H9 (cell line): Measurements from ENCODE around the gene GPR161. TPM values are rescaled to one million over a fixed set of nuclear protein-coding genes. Genes with fewer than 3 reads are reported as not detected.

Experiments used
- DNase-seq: peaks from one replicate; pipeline ENCODE4 v3.0.0-alpha.2; 2017
- H2AFZ ChIP-seq: one replicate; pipeline ENCODE4 v1.6.1; 2013; ENCODE audit warnings: mild to moderate bottlenecking, low read length, control low read depth, moderate library complexity
- H2AK5ac ChIP-seq: 2 replicates; pipeline ENCODE4 v1.6.1; 2013; ENCODE audit warnings: low read length, control low read depth, mixed read lengths; ENCODE audit not compliant: insufficient read length
- H2BK120ac ChIP-seq: one replicate; pipeline ENCODE4 v1.6.1; 2013; ENCODE audit warnings: low read depth, mild to moderate bottlenecking, low read length, control low read depth, inconsistent platforms; ENCODE audit not compliant: poor library complexity, severe bottlenecking
- H2BK12ac ChIP-seq: 2 replicates; pipeline ENCODE4 v1.6.1; 2013; ENCODE audit warnings: low read length, control low read depth, mixed read lengths, low read depth; ENCODE audit not compliant: insufficient read length
- H2BK15ac ChIP-seq: 2 replicates; pipeline ENCODE4 v1.6.1; 2013; ENCODE audit warnings: low read depth, low read length, control low read depth
- H2BK20ac ChIP-seq: one replicate; pipeline ENCODE4 v1.6.1; 2013; ENCODE audit warnings: low read depth, mild to moderate bottlenecking, low read length, control low read depth, inconsistent platforms; ENCODE audit not compliant: poor library complexity, severe bottlenecking
- H2BK5ac ChIP-seq: 2 replicates; pipeline ENCODE4 v1.6.1; 2013; ENCODE audit warnings: low read length, control low read depth, mixed read lengths; ENCODE audit not compliant: insufficient read length
- H3K14ac ChIP-seq: 2 replicates; pipeline ENCODE4 v1.6.1; 2013; ENCODE audit warnings: low read length, control low read depth; ENCODE audit not compliant: insufficient read depth
- H3K18ac ChIP-seq: 2 replicates; pipeline ENCODE4 v1.6.1; 2013; ENCODE audit warnings: low read depth, mild to moderate bottlenecking, mixed read lengths, low read length, control low read depth; ENCODE audit not compliant: insufficient read length
- H3K23ac ChIP-seq: 2 replicates; pipeline ENCODE4 v1.6.1; 2013; ENCODE audit warnings: low read length, control low read depth, mixed read lengths, low read depth; ENCODE audit not compliant: insufficient read length
- H3K23me2 ChIP-seq: 2 replicates; pipeline ENCODE4 v1.6.1; 2013; ENCODE audit warnings: low read depth, mild to moderate bottlenecking, mixed read lengths, low read length, control low read depth; ENCODE audit not compliant: insufficient read length, poor library complexity, severe bottlenecking
- H3K27ac ChIP-seq: 2 replicates; pipeline ENCODE4 v1.5.1; 2013; ENCODE audit warnings: low read length, control low read depth, mixed read lengths, low read depth; ENCODE audit not compliant: insufficient read length
- H3K27me3 ChIP-seq: 2 replicates; pipeline ENCODE4 v1.6.1; 2013; ENCODE audit warnings: low read length, control low read depth, inconsistent platforms; ENCODE audit not compliant: insufficient read depth
- H3K4ac ChIP-seq: 2 replicates; pipeline ENCODE4 v1.6.1; 2013; ENCODE audit warnings: low read depth, mild to moderate bottlenecking, control low read depth, inconsistent platforms, low read length, moderate library complexity
- H3K4me1 ChIP-seq: 2 replicates; pipeline ENCODE4 v1.6.1; 2013; ENCODE audit warnings: low read length, control low read depth, inconsistent platforms; ENCODE audit not compliant: insufficient read depth
- H3K4me2 ChIP-seq: 2 replicates; pipeline ENCODE4 v1.6.1; 2013; ENCODE audit warnings: low read length, control low read depth, mixed read lengths; ENCODE audit not compliant: insufficient read length, insufficient read depth
- H3K56ac ChIP-seq: 2 replicates; pipeline ENCODE4 v1.6.1; 2013; ENCODE audit warnings: low read depth, mild to moderate bottlenecking, mixed read lengths, low read length, control low read depth; ENCODE audit not compliant: insufficient read length
- H3K79me1 ChIP-seq: 2 replicates; pipeline ENCODE4 v1.6.1; 2013; ENCODE audit warnings: low read depth, mild to moderate bottlenecking, moderate library complexity, low read length, control low read depth, inconsistent platforms; ENCODE audit not compliant: insufficient read depth, poor library complexity, severe bottlenecking
- H3K79me2 ChIP-seq: 2 replicates; pipeline ENCODE4 v1.6.1; 2013; ENCODE audit warnings: low read length, control low read depth, inconsistent platforms; ENCODE audit not compliant: insufficient read depth
- H3K9ac ChIP-seq: 2 replicates; pipeline ENCODE4 v1.6.1; 2013; ENCODE audit warnings: low read length, control low read depth, mixed read lengths; ENCODE audit not compliant: insufficient read length; ENCODE audit errors: extremely low read depth
- H3K9me3 ChIP-seq: one replicate; pipeline ENCODE4 v1.6.1; 2013; ENCODE audit warnings: low read depth, low read length, inconsistent platforms; ENCODE audit not compliant: control insufficient read depth
- H3T11ph ChIP-seq: one replicate; pipeline ENCODE4 v1.6.1; 2013; ENCODE audit warnings: mild to moderate bottlenecking, low read length, control low read depth, inconsistent platforms
- H4K20me1 ChIP-seq: one replicate; pipeline ENCODE4 v1.6.1; 2013; ENCODE audit not compliant: control insufficient read depth, insufficient read length, insufficient read depth
- H4K5ac ChIP-seq: 2 replicates; pipeline ENCODE4 v1.6.1; 2013; ENCODE audit warnings: low read depth, mild to moderate bottlenecking, mixed read lengths, low read length, control low read depth; ENCODE audit not compliant: insufficient read length
- H4K8ac ChIP-seq: replicated peaks from 2 replicates; pipeline ENCODE4 v1.6.1; 2013; ENCODE audit warnings: low read length, control low read depth, mixed read lengths, low read depth; ENCODE audit not compliant: insufficient read length
- H4K91ac ChIP-seq: 2 replicates; pipeline ENCODE4 v1.6.1; 2013; ENCODE audit warnings: low read depth, mild to moderate bottlenecking, moderate library complexity, mixed read lengths, low read length, control low read depth; ENCODE audit not compliant: insufficient read length
- H3K27ac Mint-ChIP-seq, 3 experiments: 2 replicates in 2 of 3; 3 replicates in 1 of 3; pipeline ENCODE4 v1.8.0; 2020 to 2021; ENCODE audit warnings: mixed read lengths in 3 of 3, mild to moderate bottlenecking in 1 of 3, moderate library complexity in 1 of 3
- H3K27me3 Mint-ChIP-seq: 2 replicates; pipeline ENCODE4 v1.8.0; 2021; ENCODE audit warnings: low read depth, mild to moderate bottlenecking, moderate library complexity, mixed read lengths
- H3K36me3 Mint-ChIP-seq, 3 experiments: 2 replicates in 2 of 3; 3 replicates in 1 of 3; pipeline ENCODE4 v1.8.0; 2020 to 2021; ENCODE audit warnings: low read depth in 3 of 3, mixed read lengths in 3 of 3; ENCODE audit not compliant: insufficient read depth in 1 of 3
- H3K4me1 Mint-ChIP-seq, 2 experiments: 2 replicates each; pipeline ENCODE4 v1.8.0; 2020; ENCODE audit warnings: mixed read lengths in 2 of 2
- H3K4me3 Mint-ChIP-seq, 2 experiments: 2 replicates in 1 of 2; 3 replicates in 1 of 2; pipeline ENCODE4 v1.8.0; 2020 to 2021; ENCODE audit warnings: mild to moderate bottlenecking in 2 of 2, mixed read lengths in 2 of 2, moderate library complexity in 1 of 2
- H3K9me3 Mint-ChIP-seq, 2 experiments: 2 replicates in 1 of 2; 3 replicates in 1 of 2; pipeline ENCODE4 v1.8.0; 2020; ENCODE audit warnings: mild to moderate bottlenecking in 2 of 2, mixed read lengths in 2 of 2, moderate library complexity in 1 of 2
- CTCF ChIP-seq: fragments of 200-600 bp; sonication (generic); conservative IDR thresholded peaks from 3 replicates; pipeline ENCODE4 v1.8.0; 2021; ENCODE audit warnings: antibody characterized with exemption, mild to moderate bottlenecking
- WGBS: extraction: QIAGEN DNeasy Blood & Tissue Kit; methylation state at CpG from one replicate; pipeline ENCODE4 v1.1.7; 2013; ENCODE audit warnings: missing lambda C conversion rate, low lambda C conversion rate, mixed read lengths; ENCODE audit not compliant: insufficient read length; ENCODE audit errors: extremely low coverage; 5-methylcytosine and 5-hydroxymethylcytosine counted together
- total RNA-seq: library from RNA; stranded (reverse); gene quantifications from 2 replicates; pipeline ENCODE4 v1.2.1, GENCODE V29; 2021

GPR161 gene
- total RNA-seq, 1 experiment from 2014 or later = 10.6 TPM

- Histone ChIP-seq H3K27ac (no peak overlapping the region), H3K4me2 (no peak overlapping the region), H2BK20ac (no peak overlapping the region), H2BK120ac (no peak overlapping the region), H3K27me3 (no peaks in the 10 kb centered on the region), H2AK5ac (no peak overlapping the region), H2BK12ac (no peak overlapping the region), H3K9ac (no peak overlapping the region), H3K79me1 (no peaks in the 10 kb centered on the region), H2AFZ (no peak overlapping the region), H3K56ac (no peak overlapping the region), H4K5ac (no peak overlapping the region), H3K4me1 (no peaks in the 10 kb centered on the region), H3K18ac (no peak overlapping the region), H3K4ac (no peak overlapping the region), H2BK5ac (no peak overlapping the region), H4K8ac (no peak overlapping the region), H3K9me3 (no peaks in the 10 kb centered on the region), H4K91ac (no peak overlapping the region), H3T11ph (no peak overlapping the region), H3K14ac (no peak overlapping the region), H3K23ac (no peak overlapping the region), H2BK15ac (no peak overlapping the region), H4K20me1 (no peaks in the 10 kb centered on the region), H3K23me2 (no peaks in the 10 kb centered on the region), H3K79me2 (no peaks in the 10 kb centered on the region)
- Mint-ChIP-seq H3K9me3 (peaks cover 19 to 20% of the 10 kb centered on the region in 2 experiments), H3K27me3 (no peaks in the 10 kb centered on the region; the same call in 1 of the 2 replicates), H3K27ac (no peak overlapping the region), H3K4me1 (no peaks in the 10 kb centered on the region), H3K36me3 (peaks cover 0 to 5% (median 3%) of the 10 kb centered on the region in 3 experiments; a peak in 2 of 7 replicates), H3K4me3 (no peak overlapping the region)
- TF ChIP-seq CTCF = no peak
- WGBS = no CpG with 5 or more reads among the region's 2 CpGs
- no peak for DNase-seq
These were observed 24.7 kb upstream of the GPR161 start for GRCh38 chr1:168161459-168161858.
